Astrocyte (in vitro differentiated cells and primary cell): ENCODE measurements around the gene KCNS3. TPM values are rescaled to one million over a fixed set of nuclear protein-coding genes. Genes with fewer than 3 reads are reported as not detected.

Experiments used
- DNase-seq: peaks from one replicate; pipeline ENCODE4 v3.0.0-alpha.2; 2010; ENCODE audit warnings: low read depth
- FAIRE-seq: peaks from 2 replicates; lab custom pipeline; 2011; peaks lifted over from hg19 to GRCh38; lab: Jason Lieb, UNC
- H2AFZ ChIP-seq: 2 replicates; pipeline ENCODE4 v1.6.0; 2012; ENCODE audit warnings: low read depth, low read length, inconsistent platforms
- H3K27ac ChIP-seq: 2 replicates; pipeline ENCODE4 v1.5.1; 2011; ENCODE audit warnings: low read depth, low read length, inconsistent platforms
- H3K27me3 ChIP-seq: 2 replicates; pipeline ENCODE4 v1.6.0; 2011; ENCODE audit warnings: low read length, inconsistent platforms; ENCODE audit not compliant: insufficient read depth
- H3K36me3 ChIP-seq: 2 replicates; pipeline ENCODE4 v1.5.1; 2011; ENCODE audit warnings: low read length, inconsistent platforms; ENCODE audit not compliant: insufficient read depth
- H3K4me1 ChIP-seq: 2 replicates; pipeline ENCODE4 v1.5.1; 2011; ENCODE audit warnings: low read length, inconsistent platforms; ENCODE audit not compliant: insufficient read depth
- H3K4me2 ChIP-seq: 2 replicates; pipeline ENCODE4 v1.6.0; 2012; ENCODE audit warnings: low read length, inconsistent platforms
- H3K4me3 ChIP-seq: 2 replicates; pipeline ENCODE4 v1.5.1; 2011; ENCODE audit warnings: low read depth, mild to moderate bottlenecking, low read length, inconsistent platforms; ENCODE audit not compliant: insufficient read depth
- H3K79me2 ChIP-seq: 2 replicates; pipeline ENCODE4 v1.6.0; 2012; ENCODE audit warnings: mild to moderate bottlenecking, low read length, inconsistent platforms; ENCODE audit not compliant: insufficient read depth
- H3K9ac ChIP-seq: 2 replicates; pipeline ENCODE4 v1.6.0; 2012; ENCODE audit warnings: mild to moderate bottlenecking, low read length, inconsistent platforms
- H3K9me3 ChIP-seq: 2 replicates; pipeline ENCODE4 v1.5.1; 2012; ENCODE audit warnings: low read depth, mild to moderate bottlenecking, low read length, inconsistent platforms; ENCODE audit not compliant: insufficient read depth
- H4K20me1 ChIP-seq: 2 replicates; pipeline ENCODE4 v1.6.0; 2012; ENCODE audit warnings: low read length, inconsistent platforms; ENCODE audit not compliant: insufficient read depth
- H3K27ac Mint-ChIP-seq: one replicate; pipeline ENCODE4 v1.8.0; 2021; ENCODE audit warnings: mild to moderate bottlenecking, mixed read lengths; ENCODE audit not compliant: unreplicated experiment
- H3K27me3 Mint-ChIP-seq: one replicate; pipeline ENCODE4 v1.8.0; 2021; ENCODE audit warnings: low read depth, mixed read lengths; ENCODE audit not compliant: unreplicated experiment
- H3K36me3 Mint-ChIP-seq: one replicate; pipeline ENCODE4 v1.8.0; 2021; ENCODE audit warnings: low read depth, mixed read lengths; ENCODE audit not compliant: unreplicated experiment
- H3K4me1 Mint-ChIP-seq: one replicate; pipeline ENCODE4 v1.8.0; 2021; ENCODE audit warnings: low read depth, mixed read lengths; ENCODE audit not compliant: unreplicated experiment
- H3K4me3 Mint-ChIP-seq: one replicate; pipeline ENCODE4 v1.8.0; 2021; ENCODE audit warnings: mild to moderate bottlenecking, moderate library complexity, mixed read lengths; ENCODE audit not compliant: unreplicated experiment
- H3K9me3 Mint-ChIP-seq: one replicate; pipeline ENCODE4 v1.8.0; 2021; ENCODE audit warnings: mild to moderate bottlenecking, mixed read lengths; ENCODE audit not compliant: unreplicated experiment
- EZH2 ChIP-seq: IDR thresholded peaks from 2 replicates; pipeline ENCODE4 v1.6.1; 2012; ENCODE audit warnings: mild to moderate bottlenecking, low read length, inconsistent platforms; ENCODE audit not compliant: insufficient read depth
- total RNA-seq: library from RNA; stranded (reverse); gene quantifications from 2 replicates; pipeline ENCODE4 v1.2.1, GENCODE V29; 2021
- TF ChIP-seq, protein P1 (sequence below): IDR thresholded peaks from 2 replicates; pipeline ENCODE4 v1.5.1; 2011; ENCODE audit warnings: low read depth, mild to moderate bottlenecking, inconsistent platforms, low read length, moderate library complexity; ENCODE audit not compliant: insufficient read depth

The KCNS3 gene
- total RNA-seq, 1 donor from 2014 or later = 1.7 TPM

DNA sequence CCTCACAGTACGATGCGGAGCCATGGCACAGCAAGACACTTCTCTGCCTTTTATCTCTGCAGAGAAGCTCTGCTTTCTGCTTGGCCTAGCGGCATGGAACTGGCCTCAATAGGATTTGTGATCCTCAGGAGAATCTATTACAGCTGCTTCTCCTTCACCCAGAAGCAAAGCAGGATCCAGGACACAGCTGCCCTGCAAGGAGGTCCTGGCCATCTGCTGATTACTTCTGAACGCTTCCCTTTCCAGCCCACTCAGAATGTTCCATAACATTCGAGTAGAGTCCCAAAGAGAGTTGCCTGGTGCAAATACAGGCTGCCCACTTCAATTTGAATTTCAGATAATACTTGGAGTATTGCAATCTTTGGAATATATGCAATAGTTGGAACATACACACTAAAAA, 29.2 kb upstream of the KCNS3 start:
- FAIRE-seq = no peak
- H3K27me3 Mint-ChIP-seq = peaks cover 8% of the 10 kb centered on the region
- H3K4me1 Mint-ChIP-seq = no peaks in the 10 kb centered on the region
- no peaks in the 10 kb centered on the region for H3K36me3 Mint-ChIP-seq
- H3K9ac ChIP-seq = no peak overlapping the region
- no peaks in the 10 kb centered on the region for H3K9me3 Mint-ChIP-seq
- no peak overlapping the region for H3K27ac ChIP-seq
- H3K27me3 ChIP-seq = peaks cover 2% of the 10 kb centered on the region
- no peak overlapping the region for H3K27ac Mint-ChIP-seq
- H3K79me2 ChIP-seq = no peaks in the 10 kb centered on the region
- DNase-seq = no peak
- H3K9me3 ChIP-seq = no peaks in the 10 kb centered on the region
- no peak overlapping the region for H2AFZ ChIP-seq
- no peak overlapping the region for H3K4me3 ChIP-seq
- TF ChIP-seq EZH2 = no peak
- TF ChIP-seq, protein P1, sequence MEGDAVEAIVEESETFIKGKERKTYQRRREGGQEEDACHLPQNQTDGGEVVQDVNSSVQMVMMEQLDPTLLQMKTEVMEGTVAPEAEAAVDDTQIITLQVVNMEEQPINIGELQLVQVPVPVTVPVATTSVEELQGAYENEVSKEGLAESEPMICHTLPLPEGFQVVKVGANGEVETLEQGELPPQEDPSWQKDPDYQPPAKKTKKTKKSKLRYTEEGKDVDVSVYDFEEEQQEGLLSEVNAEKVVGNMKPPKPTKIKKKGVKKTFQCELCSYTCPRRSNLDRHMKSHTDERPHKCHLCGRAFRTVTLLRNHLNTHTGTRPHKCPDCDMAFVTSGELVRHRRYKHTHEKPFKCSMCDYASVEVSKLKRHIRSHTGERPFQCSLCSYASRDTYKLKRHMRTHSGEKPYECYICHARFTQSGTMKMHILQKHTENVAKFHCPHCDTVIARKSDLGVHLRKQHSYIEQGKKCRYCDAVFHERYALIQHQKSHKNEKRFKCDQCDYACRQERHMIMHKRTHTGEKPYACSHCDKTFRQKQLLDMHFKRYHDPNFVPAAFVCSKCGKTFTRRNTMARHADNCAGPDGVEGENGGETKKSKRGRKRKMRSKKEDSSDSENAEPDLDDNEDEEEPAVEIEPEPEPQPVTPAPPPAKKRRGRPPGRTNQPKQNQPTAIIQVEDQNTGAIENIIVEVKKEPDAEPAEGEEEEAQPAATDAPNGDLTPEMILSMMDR = no peak
- H3K4me3 Mint-ChIP-seq = no peak overlapping the region
- H4K20me1 ChIP-seq = no peaks in the 10 kb centered on the region
- no peaks in the 10 kb centered on the region for H3K4me1 ChIP-seq
- H3K36me3 ChIP-seq = no peaks in the 10 kb centered on the region
- no peak overlapping the region for H3K4me2 ChIP-seq

DNA sequence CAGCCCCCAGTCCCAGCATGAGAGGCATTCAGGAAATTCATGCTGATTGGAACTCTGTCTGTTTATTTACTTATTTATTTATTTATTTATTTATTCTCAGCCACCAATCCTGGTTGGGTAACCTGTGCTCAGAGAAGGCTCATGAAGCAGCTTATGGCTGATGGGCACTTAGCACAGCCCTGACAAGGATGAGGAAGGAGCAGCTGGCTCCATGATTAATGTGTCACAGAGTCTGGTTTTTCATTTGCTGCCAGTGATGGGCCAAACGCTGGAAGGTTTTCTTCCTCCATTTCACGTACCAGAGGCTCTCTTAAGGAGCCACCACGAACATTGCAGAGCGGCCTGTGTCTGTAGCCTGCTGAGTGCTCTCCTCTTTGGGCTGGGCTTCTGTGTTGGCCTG, 28.3 kb upstream of the KCNS3 start:
- Mint-ChIP-seq H3K9me3 (no peaks in the 10 kb centered on the region), H3K27ac (no peak overlapping the region), H3K36me3 (no peaks in the 10 kb centered on the region), H3K4me3 (no peak overlapping the region), H3K27me3 (peaks cover 9% of the 10 kb centered on the region), H3K4me1 (no peaks in the 10 kb centered on the region)
- FAIRE-seq = no peak
- Histone ChIP-seq H3K27ac (no peak overlapping the region), H2AFZ (no peak overlapping the region), H3K9me3 (no peaks in the 10 kb centered on the region), H3K36me3 (no peaks in the 10 kb centered on the region), H3K9ac (no peak overlapping the region), H3K79me2 (no peaks in the 10 kb centered on the region), H3K4me1 (no peaks in the 10 kb centered on the region), H3K27me3 (peaks cover 2% of the 10 kb centered on the region), H3K4me3 (no peak overlapping the region), H3K4me2 (no peak overlapping the region), H4K20me1 (no peaks in the 10 kb centered on the region)
- no peak for TF ChIP-seq EZH2
- TF ChIP-seq, protein P1 = no peak
- no peak for DNase-seq

DNA sequence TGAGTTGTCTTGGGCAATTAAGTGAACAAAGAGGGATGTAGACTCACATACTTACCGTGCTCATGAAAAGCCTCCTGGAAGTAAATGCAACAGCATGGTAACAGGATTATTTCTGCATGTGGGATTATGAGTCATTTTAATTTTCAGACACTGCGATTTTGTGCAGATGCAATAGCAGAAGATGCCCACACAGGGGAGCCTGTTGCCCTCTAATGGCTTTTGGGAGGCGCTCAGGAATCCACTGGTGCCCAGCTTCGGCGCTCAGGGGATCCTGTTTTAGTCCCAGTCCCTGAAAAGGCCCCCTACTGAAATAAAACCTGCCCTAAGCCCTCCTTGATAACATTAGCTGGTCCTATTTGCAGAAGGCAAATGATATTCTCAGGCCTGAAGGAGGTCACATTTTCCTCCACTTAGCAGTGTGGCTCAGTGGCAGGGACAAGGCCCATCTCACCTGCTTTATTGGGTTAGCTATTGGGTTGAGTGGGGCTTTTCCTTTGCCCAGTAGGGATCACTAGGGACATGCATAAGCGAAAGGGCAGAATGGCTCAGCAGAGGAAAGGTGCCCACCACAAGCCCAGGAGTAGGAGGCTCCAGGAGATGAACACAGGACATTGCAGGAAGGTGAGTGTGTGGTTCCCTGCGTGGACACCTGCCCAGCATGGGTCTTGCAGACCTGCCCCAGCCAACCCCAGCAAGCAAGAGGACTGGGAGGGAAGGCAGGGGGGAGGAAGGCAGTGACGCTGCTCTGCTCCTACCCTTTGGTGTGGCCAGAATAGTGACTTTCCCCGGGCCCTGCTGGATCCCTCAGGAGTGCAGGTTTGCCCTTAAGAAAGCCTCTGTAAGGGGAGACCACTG, 26.5 kb upstream of the KCNS3 start:
- H3K4me2 ChIP-seq = no peak overlapping the region
- peak; percentile 48 for DNase-seq
- no peaks in the 10 kb centered on the region for H3K36me3 Mint-ChIP-seq
- no peak overlapping the region for H3K27ac ChIP-seq
- no peak overlapping the region for H3K27ac Mint-ChIP-seq
- H3K4me1 Mint-ChIP-seq = peaks cover 2% of the 10 kb centered on the region
- no peak overlapping the region for H3K4me3 ChIP-seq
- no peaks in the 10 kb centered on the region for H3K79me2 ChIP-seq
- peaks cover 13% of the 10 kb centered on the region for H3K27me3 Mint-ChIP-seq
- no peak overlapping the region for H2AFZ ChIP-seq
- no peaks in the 10 kb centered on the region for H3K9me3 ChIP-seq
- no peak overlapping the region for H3K9ac ChIP-seq
- H3K4me3 Mint-ChIP-seq = no peak overlapping the region
- no peaks in the 10 kb centered on the region for H3K4me1 ChIP-seq
- H4K20me1 ChIP-seq = no peaks in the 10 kb centered on the region
- H3K36me3 ChIP-seq = no peaks in the 10 kb centered on the region
- no peak for FAIRE-seq
- no peak for TF ChIP-seq EZH2
- TF ChIP-seq, protein P1 = peak; percentile 96
- no peaks in the 10 kb centered on the region for H3K9me3 Mint-ChIP-seq
- H3K27me3 ChIP-seq = peaks cover 2% of the 10 kb centered on the region
